HG02623 (cell line): ENCODE measurements around the gene CHRNB2.

Experiments used
- ATAC-seq: cut with Tn5 transposase; IDR thresholded peaks from one replicate; pipeline ENCODE4 v1.9.1; 2021; ENCODE audit warnings: moderate library complexity; ENCODE audit not compliant: unreplicated experiment

Gene CHRNB2

DNA sequence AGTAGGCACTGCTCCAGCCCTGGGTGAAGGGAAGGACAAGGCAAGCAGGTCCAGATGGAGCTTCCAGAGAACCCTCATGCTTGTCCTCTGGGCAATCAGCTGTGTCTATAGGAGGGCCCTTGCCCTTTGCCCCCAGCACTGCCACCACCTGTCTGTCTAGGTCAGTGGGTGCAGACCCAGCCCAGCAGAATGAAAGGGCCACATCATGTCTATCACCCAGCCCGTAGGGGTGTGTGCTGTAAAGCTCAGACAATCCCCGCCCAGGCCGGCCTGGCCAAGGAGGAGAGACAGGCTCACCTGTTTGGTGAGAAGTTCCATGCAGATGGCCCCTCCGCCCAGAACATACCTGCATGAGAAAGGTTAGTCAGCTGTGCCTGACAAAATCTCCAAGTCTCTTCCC lies 16.1 kb upstream of the CHRNB2 start:
- no peak for ATAC-seq

DNA sequence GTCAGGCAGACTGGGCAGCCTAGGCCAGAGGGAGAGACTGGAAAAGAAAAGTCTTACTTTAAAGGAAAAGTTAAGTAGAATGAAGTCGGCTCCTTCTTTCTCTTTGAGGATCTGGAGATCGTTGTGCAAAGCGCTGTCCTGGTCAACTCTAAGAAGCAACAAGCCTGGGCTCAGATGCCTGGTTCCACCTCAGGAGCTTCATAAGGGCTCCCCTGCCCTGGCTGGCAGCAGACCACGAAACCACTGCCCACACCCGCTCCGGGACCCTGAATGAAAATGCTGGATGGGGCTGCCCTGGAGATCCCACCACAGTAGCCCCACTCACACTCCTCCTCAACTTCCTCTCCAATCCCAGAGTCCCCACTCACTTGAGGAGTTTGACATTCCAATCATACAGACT lies 15.5 kb upstream of the CHRNB2 start:
- no peak for ATAC-seq

DNA sequence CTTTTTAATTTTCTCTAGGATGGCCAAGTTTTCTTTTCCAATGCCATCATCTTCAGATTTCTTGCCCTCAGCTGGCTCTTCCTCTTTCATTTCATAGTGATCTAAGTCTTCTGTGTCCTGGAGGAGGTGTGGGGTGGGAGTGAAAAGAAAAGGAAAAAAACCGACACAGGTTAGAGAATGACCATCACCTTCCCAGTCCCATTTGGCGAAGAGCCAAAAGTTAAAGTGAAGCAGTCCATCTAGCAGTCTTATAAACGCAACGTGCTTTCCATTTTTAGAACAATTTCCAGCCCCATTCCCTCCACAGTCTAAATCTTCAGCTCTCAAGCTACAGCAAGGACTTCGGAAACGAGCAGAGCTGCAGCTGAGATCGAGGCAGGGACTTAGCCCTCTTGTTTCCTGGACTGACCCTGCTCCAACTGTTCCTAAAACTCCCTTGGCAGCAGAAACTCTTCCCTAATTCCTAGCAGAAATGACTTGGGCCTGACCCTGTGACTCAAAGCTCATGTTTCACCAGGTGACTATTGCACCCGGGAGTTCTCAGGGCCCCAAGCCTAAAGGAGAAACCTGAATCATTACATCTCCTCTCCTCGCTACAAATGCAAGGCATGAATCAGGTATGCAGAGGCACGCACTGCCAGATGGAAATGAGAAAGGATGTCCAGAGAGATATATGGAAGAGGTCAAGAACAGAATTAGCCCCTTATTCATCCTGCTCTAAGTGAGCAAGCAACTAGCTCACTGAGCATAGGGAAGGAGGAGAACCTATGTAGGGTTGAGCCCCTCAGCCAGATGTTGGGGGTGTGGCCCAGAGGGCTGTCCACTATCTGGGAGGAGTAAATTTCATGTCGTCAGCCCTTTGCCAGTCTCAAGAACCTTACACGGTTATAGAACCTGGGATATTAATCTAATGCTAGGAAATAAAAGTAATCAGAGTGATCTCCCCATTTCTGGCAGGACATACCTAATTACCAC lies 14.2 kb upstream of the CHRNB2 start:
- ATAC-seq = no peak

DNA sequence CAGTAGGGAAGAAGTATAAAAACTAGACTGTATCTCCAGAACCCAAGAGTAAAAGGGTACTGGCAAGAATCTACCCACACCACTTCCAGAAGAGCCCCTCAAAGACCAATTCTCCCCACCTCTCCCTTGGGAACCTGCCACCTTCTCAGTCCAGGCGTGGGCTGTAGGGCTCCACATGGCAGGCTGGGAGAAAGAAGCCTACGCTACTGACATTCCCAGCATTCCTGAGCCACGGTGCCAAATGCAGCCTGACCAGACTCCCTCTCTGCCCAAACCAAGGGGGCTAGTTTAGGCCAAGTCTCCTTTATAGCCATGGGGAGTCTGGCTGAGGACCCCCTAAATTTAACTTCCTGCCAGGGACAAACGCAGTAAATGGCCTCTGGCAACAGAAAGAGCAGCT lies 11.2 kb upstream of the CHRNB2 start:
- no peak for ATAC-seq

DNA sequence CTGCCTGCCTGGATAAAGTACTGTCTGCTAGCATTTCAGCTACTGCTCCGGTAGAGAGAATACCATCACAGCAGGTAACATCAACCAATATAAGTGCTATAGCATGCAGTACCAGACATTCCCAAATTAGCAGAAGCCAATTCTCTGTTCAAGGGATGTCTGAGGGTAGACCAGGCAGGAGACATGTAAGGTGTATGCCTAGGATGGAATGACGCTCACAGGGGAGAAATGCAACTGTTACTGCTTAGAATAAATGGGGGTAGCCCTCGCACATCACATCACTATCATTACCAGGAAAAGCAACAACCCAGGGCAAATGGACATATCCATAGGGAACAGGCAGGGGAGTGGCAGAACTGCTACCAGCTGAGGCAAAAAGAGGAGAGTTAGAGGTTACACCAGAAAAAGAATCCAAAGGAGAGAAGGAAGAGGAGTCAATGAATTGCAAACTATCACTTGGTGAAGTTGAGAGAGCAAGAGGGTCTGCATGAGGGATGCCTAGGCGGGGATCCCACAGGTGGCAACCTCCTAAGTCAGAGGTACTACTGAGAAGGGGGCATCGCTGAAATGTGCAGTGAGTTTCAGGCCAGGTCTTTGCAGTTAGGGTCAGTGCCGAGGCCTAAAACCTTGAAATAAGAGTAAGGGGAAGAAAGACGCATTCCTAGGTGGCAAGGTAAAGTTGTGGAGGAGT lies 10.2 kb upstream of the CHRNB2 start:
- no peak for ATAC-seq

DNA sequence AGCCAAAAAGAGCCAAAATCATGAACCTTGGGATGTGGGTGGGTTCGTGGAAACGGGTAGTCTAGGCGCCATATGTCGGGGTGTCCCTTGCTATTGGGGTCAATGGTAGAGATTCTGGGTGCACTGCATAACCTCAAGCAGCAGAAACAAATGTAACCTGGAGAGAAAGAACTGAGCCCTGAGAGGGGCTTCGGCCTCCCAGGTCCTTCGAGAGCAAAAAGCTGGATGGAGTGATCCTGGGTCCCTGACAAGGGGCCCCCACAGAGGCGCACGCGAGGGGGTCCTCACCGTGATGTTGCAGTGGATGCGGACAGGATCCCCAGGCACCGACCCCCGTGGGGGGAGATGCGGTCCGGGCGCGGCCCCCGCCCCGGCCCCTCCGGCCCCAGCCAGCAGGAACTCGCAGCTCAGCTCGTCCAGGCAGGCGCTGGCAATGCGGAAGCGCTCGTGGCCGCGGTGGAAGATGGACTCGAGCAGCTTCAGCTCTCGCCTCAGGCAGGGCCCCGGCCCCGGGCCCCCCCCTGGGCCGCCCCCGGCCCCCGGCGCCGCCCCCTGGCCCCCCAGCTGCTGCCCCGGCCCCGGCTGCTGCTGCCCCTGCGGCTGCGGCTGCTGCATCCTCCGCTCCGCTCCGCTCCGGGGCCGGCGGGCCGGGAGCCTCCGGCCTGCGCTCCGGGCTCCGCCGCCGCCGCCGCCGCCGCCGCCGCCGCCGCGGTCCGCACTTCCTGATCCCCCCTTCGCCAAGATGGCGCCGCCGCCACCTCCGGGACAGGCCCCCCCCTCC lies 9.4 kb upstream of the CHRNB2 start, which contains the start of gene UBE2Q1:
TSS of gene UBE2Q1 (minus strand) at position 724 of the 781 bp plus-strand sequence. CDS start at position 615, 109 bp downstream.
- ATAC-seq = peak; percentile 10

DNA sequence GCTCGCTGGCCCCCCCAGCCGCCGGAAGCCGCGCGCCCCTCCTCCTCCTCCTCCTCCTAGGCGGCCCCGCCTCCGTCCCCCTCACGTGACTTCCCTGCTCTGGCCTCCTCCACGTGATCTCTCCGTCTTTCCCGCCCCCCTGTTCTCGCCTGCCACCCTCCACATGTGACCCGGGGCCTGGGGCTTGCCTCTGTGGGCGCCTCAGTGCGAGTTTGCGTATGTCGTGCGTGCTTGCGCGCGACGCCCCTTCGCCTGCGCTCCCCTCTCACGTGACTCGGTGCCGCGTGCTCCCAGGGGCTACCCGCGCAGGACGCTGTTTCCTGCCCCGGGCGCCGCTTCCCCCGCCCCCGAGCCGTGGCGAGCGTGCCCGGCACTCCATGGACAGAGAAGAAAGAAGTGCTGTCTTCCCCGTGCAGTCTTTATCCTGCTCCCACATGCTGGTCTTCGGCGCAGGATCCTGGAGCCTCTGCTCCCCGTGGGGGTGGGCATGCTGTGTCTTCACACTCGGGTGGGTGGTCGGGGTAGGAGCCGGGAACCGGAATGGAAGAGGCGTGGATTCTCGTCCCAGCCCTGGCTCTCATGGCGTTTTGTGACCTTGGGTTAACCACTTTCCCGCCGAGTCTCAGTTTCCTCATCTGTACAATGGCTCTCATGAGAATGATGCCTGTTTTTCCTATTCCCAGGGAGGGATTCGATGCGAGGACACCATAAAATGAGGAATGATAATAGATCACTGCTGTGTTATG lies 8.7 kb upstream of the CHRNB2 start:
- peak; percentile 87 for ATAC-seq

DNA sequence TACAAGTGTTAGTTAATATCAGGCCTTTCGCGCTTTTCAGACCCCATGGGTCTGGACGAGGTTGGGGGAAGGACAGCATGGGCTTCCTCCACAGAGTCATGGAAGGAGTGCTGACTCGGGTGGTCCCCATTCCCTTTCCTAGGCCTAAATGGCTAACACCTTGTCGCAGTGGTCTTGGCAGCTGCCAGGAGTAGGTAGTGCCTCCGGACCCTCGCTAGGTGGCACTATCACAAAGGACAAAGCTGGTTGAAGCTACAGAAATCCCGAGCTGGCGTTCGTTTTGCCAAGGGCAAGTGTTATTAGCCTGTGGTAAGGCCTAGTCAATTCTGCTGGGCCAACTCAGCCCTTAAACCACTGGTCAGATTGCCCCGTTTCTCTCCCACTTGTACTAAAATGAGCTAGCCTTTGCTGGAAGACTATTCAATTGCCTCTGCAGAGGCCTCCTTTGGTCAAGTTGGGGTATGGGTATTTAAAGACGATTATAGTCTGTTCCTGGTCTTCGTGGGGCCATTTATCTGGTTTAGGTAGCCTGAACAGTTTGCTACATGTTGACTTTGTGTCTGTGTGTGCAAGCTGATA lies 8.0 kb upstream of the CHRNB2 start:
- no peak for ATAC-seq

DNA sequence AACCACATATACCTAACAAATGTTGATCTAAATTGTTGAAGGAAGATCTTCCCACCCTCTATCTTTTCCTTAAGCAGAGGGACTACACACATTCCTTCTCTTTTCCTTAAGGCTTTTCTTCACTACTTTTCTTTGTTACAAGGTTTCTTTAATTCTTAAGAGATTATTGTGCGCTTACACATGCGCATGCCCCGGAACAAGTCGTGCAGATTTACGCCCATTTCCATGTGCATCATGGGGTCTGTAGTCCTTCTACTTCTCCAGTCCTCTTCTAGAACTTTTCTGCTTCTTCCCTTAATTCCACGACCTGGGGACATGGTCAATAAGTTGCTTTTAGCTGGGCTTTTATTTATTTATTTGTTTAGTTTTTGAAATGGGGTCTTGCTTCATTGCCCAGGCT lies 1.7 kb upstream of the CHRNB2 start:
- ATAC-seq = no peak

DNA sequence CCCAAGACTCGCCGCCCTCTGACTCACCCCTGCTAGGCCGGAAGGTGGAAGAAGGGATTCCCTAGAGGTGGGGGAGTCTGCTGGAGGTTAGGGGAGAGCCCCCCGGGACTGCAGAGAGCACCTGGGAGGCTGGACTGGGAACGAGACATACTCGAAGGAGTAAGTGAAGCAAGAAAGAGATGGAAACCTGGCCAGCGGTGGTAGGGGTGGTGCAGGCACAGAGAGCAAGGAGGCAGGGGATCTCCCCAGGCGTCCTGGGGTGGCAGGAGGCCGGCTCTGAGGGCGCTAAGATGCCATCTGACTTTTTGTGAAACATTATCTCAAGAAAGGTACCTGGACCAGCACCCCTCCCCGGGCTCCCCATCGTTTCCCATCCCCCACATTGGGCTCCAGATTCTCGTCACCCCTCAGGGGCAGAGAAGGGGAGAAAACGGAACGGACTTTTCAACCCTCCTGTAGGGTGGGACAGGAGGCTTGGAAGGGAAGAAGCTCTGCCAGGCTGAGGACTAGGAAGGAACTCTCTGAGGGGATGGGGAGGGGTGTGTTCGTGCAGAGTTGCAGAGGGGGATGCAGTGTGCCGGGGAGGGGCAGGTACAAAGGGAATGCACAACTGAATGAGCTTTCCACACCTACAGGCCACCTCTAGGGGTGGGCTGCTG lies 708 bp downstream of the CHRNB2 start:
- ATAC-seq = no peak

DNA sequence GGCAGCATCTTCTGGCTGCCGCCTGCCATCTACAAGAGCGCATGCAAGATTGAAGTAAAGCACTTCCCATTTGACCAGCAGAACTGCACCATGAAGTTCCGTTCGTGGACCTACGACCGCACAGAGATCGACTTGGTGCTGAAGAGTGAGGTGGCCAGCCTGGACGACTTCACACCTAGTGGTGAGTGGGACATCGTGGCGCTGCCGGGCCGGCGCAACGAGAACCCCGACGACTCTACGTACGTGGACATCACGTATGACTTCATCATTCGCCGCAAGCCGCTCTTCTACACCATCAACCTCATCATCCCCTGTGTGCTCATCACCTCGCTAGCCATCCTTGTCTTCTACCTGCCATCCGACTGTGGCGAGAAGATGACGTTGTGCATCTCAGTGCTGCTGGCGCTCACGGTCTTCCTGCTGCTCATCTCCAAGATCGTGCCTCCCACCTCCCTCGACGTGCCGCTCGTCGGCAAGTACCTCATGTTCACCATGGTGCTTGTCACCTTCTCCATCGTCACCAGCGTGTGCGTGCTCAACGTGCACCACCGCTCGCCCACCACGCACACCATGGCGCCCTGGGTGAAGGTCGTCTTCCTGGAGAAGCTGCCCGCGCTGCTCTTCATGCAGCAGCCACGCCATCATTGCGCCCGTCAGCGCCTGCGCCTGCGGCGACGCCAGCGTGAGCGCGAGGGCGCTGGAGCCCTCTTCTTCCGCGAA lies 3.8 kb downstream of the CHRNB2 start:
- no peak for ATAC-seq

DNA sequence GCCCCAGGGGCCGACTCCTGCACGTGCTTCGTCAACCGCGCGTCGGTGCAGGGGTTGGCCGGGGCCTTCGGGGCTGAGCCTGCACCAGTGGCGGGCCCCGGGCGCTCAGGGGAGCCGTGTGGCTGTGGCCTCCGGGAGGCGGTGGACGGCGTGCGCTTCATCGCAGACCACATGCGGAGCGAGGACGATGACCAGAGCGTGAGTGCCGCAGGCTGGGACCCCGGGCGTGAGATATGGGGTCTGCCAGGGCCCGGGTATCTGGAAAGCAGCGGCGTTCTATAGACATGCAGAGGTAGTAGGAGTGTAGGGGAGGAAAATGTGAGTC lies 4.3 kb downstream of the CHRNB2 start:
- ATAC-seq = no peak

DNA sequence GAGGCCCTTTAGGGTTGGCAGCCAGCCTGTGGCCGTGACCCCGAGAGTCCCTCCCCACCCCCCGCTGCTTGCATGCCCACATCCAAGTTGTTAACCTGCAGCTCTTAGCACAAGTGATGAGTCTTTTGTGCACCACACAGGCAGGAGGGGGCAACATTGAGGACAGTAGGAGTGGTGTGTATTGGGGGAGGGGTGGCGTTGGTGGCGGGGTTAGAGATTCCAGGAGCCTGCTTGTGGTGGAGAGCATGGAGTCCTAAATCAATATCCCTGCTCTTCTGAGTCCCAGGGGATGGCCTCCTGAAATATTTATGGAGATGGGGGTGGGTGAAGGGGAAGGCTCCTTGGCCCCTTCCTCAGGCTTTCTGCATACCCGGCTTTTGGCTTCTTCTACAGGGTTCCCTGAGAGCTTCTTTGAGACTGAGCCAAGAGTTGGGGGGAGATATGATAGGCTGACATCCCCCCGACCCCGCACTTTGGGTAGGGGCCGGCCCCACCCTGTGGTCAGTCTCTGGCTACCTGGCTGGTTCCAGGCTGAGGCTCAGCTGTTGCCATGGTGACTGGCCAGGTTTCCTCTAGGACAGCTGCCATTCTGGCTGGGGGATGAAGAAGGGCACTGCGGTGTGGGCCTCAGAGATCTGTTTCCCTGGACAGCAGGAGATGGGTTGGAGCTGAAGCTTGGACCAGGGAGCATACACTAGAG lies 5.0 kb downstream of the CHRNB2 start:
- ATAC-seq = no peak

DNA sequence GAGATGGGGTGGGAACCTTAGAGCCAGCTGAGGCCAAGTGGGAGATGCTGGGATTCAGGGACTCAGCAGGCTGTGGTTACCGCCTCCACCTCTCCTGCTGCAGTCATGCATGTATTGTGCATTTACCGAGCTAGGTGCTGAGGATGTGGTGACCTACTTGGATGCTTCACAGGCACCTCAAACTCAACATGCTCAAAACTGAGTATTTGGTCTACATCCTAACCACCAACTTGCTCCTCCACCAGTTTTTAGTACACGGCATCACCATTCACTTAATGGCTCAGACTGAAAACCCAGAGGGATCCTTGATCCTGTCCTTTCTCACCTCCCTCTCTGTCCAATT lies 5.6 kb downstream of the CHRNB2 start:
- ATAC-seq = no peak

DNA sequence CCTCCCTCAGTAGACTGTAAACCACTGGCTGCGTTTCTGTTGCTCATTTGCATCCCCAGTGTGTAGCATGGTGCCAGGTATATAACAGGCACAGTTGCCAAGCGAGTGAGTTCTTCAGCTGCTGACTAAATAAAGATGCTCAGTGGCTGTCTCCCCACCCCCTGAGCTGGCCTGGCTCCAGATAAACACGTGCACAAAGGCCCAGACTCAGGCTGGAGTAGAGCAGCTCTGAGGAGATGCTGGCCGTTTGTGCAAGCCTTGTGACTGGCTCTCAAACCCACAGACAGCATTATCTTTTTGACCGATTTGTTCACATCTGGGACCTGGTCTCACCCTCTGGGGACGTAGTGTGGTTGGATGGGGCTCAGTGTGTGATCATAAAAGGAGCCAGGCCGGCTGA lies 7.1 kb downstream of the CHRNB2 start:
- ATAC-seq = no peak

DNA sequence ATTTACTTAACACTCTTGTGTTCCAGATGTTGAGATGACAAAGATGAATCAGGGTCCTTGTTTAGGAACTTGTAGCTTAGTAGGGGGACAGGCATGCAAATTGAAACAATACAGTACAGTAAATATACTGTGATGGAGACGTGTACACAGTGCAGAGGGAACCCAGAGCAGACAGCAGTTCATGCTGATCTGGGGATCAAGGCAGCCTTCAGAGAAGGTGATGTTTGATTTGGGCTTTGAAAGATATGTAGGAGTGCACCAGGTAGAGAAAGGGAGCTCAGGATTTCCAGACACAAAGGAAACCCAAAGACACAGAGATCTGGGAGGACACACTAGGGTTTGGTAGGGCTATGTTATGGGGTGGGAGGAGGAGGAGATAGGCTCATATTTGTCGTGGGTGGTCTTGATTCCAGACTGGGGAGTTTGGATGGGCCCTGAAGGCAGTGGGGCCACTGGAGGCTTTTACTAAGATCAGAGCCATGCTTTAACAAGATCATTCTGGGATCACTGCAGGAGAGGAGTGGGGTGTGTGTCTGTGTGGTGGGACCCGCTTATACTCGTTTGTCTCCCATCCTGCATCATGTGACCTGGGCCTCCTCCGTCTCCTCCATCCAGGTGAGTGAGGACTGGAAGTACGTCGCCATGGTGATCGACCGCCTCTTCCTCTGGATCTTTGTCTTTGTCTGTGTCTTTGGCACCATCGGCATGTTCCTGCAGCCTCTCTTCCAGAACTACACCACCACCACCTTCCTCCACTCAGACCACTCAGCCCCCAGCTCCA lies 7.8 kb downstream of the CHRNB2 start:
- ATAC-seq = no peak

DNA sequence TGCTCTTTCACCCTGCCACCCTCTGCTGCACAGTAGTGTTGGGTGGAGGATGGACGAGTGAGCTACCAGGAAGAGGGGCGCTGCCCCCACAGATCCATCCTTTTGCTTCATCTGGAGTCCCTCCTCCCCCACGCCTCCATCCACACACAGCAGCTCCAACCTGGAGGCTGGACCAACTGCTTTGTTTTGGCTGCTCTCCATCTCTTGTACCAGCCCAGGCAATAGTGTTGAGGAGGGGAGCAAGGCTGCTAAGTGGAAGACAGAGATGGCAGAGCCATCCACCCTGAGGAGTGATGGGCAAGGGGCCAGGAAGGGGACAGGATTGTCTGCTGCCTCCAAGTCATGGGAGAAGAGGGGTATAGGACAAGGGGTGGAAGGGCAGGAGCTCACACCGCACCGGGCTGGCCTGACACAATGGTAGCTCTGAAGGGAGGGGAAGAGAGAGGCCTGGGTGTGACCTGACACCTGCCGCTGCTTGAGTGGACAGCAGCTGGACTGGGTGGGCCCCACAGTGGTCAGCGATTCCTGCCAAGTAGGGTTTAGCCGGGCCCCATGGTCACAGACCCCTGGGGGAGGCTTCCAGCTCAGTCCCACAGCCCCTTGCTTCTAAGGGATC lies 8.5 kb downstream of the CHRNB2 start:
- no peak for ATAC-seq
